ENCODE measurements around the gene IFI16. TPM values are rescaled to one million over a fixed set of nuclear protein-coding genes. Genes with fewer than 3 reads are reported as not detected.
A peak's percentile ranks its signal among the peaks of the same experiment; 100 is the strongest.

Gene IFI16
- total and polyA plus RNA-seq, 10 of the 15 experiments (the other 5 are each of a cell fraction or from before 2014, with no cell fraction given), result 120 to 375 (median 188) TPM

DNA sequence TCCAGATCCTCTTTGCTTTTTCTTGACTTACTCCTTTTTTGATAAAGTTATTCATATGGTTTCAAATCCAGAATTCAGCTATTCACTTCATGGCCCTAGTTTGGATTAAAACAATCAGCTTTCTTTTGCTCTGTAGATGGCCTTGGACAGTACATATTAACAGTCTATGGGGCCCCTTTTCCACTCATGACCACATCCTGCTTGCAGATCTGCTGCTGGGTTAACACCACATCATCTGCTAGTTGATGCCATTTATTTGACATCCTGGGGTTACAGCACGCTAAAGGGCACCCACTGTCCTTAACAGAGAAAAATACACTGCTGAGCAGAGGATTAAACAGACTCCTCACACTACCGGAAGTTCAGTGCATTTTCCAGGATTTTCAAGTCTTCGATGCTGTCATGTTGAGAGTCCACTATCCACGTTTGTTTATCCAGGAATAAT is 941 bp upstream of the IFI16 start (continued):
- TF ChIP-seq HCFC1 (IDR thresholded peaks at IDR 0.05; ENCODE audit: low read length), result no peak
- TF ChIP-seq, protein P1, sequence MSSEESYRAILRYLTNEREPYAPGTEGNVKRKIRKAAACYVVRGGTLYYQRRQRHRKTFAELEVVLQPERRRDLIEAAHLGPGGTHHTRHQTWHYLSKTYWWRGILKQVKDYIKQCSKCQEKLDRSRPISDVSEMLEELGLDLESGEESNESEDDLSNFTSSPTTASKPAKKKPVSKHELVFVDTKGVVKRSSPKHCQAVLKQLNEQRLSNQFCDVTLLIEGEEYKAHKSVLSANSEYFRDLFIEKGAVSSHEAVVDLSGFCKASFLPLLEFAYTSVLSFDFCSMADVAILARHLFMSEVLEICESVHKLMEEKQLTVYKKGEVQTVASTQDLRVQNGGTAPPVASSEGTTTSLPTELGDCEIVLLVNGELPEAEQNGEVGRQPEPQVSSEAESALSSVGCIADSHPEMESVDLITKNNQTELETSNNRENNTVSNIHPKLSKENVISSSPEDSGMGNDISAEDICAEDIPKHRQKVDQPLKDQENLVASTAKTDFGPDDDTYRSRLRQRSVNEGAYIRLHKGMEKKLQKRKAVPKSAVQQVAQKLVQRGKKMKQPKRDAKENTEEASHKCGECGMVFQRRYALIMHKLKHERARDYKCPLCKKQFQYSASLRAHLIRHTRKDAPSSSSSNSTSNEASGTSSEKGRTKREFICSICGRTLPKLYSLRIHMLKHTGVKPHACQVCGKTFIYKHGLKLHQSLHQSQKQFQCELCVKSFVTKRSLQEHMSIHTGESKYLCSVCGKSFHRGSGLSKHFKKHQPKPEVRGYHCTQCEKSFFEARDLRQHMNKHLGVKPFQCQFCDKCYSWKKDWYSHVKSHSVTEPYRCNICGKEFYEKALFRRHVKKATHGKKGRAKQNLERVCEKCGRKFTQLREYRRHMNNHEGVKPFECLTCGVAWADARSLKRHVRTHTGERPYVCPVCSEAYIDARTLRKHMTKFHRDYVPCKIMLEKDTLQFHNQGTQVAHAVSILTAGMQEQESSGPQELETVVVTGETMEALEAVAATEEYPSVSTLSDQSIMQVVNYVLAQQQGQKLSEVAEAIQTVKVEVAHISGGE (CRISPR knock-in tag; IDR thresholded peaks at IDR 0.05), result no peak
- TF ChIP-seq, protein P2, sequence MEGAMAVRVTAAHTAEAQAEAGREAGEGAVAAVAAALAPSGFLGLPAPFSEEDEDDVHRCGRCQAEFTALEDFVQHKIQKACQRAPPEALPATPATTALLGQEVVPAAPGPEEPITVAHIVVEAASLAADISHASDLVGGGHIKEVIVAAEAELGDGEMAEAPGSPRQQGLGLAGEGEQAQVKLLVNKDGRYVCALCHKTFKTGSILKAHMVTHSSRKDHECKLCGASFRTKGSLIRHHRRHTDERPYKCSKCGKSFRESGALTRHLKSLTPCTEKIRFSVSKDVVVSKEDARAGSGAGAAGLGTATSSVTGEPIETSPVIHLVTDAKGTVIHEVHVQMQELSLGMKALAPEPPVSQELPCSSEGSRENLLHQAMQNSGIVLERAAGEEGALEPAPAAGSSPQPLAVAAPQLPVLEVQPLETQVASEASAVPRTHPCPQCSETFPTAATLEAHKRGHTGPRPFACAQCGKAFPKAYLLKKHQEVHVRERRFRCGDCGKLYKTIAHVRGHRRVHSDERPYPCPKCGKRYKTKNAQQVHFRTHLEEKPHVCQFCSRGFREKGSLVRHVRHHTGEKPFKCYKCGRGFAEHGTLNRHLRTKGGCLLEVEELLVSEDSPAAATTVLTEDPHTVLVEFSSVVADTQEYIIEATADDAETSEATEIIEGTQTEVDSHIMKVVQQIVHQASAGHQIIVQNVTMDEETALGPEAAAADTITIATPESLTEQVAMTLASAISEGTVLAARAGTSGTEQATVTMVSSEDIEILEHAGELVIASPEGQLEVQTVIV (IDR thresholded peaks at IDR 0.05; ENCODE audit: borderline replicate concordance, partially characterized antibody), result no peak
- peak; percentile 75; the same call in 1 of the 2 replicates for TF ChIP-seq YY1 (IDR thresholded peaks at IDR 0.05; ENCODE audit: low read depth, low read length)
- peak; percentile 100; the same call in 1 of the 2 replicates for TF ChIP-seq ASH2L (IDR thresholded peaks at IDR 0.05; ENCODE audit: borderline replicate concordance, low read depth)
- peak; percentile 60 for TF ChIP-seq IKZF1 (conservative IDR thresholded peaks at IDR 0.05)
- peak; percentile 72 for TF ChIP-seq NR2F1 (conservative IDR thresholded peaks at IDR 0.05)
- TF ChIP-seq MYC (IDR thresholded peaks at IDR 0.05; ENCODE audit: insufficient read depth, insufficient read length, insufficient replicate concordance, low read length, severe bottlenecking), result no peak
- TF ChIP-seq RUNX3 (IDR thresholded peaks at IDR 0.05; ENCODE audit: low read length), result peak; percentile 96
- no peak for TF ChIP-seq KDM1A (IDR thresholded peaks at IDR 0.05; ENCODE audit: borderline replicate concordance)
- peak; percentile 40; the same call in 1 of the 2 replicates for TF ChIP-seq DPF2 (IDR thresholded peaks at IDR 0.05)
- no peak for TF ChIP-seq MTA3 (IDR thresholded peaks at IDR 0.05; ENCODE audit: borderline replicate concordance, low read length)
- TF ChIP-seq SUPT20H (IDR thresholded peaks at IDR 0.05; ENCODE audit: borderline replicate concordance, control insufficient read depth, low read depth, low read length), result no peak
- TF ChIP-seq RAD21 (IDR thresholded peaks at IDR 0.05; ENCODE audit: insufficient read depth, low read depth, low read length), result no peak
- TF ChIP-seq, protein P3, sequence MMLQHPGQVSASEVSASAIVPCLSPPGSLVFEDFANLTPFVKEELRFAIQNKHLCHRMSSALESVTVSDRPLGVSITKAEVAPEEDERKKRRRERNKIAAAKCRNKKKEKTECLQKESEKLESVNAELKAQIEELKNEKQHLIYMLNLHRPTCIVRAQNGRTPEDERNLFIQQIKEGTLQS (IDR thresholded peaks at IDR 0.05; ENCODE audit: borderline replicate concordance, extremely low read depth, low read depth, low read length), result no peak
- TF ChIP-seq EGR1 (IDR thresholded peaks at IDR 0.05; ENCODE audit: borderline replicate concordance in 1 of 2, low read depth in 2 of 2, low read length in 2 of 2), result no peak
- TF ChIP-seq NFYB (IDR thresholded peaks at IDR 0.05; ENCODE audit: insufficient read depth, low read depth, low read length), result no peak
- peak; percentile 76 for TF ChIP-seq PML (IDR thresholded peaks at IDR 0.05; ENCODE audit: low read length)
- TF ChIP-seq, protein P4, sequence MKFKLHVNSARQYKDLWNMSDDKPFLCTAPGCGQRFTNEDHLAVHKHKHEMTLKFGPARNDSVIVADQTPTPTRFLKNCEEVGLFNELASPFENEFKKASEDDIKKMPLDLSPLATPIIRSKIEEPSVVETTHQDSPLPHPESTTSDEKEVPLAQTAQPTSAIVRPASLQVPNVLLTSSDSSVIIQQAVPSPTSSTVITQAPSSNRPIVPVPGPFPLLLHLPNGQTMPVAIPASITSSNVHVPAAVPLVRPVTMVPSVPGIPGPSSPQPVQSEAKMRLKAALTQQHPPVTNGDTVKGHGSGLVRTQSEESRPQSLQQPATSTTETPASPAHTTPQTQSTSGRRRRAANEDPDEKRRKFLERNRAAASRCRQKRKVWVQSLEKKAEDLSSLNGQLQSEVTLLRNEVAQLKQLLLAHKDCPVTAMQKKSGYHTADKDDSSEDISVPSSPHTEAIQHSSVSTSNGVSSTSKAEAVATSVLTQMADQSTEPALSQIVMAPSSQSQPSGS (IDR thresholded peaks at IDR 0.05; ENCODE audit: low read length), result peak; percentile 55; the same call in 1 of the 2 replicates
- no peak for TF ChIP-seq NR2C2 (IDR thresholded peaks at IDR 0.05; ENCODE audit: borderline replicate concordance, control insufficient read depth, insufficient read length, low read depth)
- TF ChIP-seq, protein P5, sequence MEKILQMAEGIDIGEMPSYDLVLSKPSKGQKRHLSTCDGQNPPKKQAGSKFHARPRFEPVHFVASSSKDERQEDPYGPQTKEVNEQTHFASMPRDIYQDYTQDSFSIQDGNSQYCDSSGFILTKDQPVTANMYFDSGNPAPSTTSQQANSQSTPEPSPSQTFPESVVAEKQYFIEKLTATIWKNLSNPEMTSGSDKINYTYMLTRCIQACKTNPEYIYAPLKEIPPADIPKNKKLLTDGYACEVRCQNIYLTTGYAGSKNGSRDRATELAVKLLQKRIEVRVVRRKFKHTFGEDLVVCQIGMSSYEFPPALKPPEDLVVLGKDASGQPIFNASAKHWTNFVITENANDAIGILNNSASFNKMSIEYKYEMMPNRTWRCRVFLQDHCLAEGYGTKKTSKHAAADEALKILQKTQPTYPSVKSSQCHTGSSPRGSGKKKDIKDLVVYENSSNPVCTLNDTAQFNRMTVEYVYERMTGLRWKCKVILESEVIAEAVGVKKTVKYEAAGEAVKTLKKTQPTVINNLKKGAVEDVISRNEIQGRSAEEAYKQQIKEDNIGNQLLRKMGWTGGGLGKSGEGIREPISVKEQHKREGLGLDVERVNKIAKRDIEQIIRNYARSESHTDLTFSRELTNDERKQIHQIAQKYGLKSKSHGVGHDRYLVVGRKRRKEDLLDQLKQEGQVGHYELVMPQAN (conservative IDR thresholded peaks at IDR 0.05), result no peak; the same call in 1 of the 2 replicates
